HL-60/S4 (cell line): Measurements from ENCODE around the gene FAM3D.

Experiments used
- in situ Hi-C: fragments of 300-500 bp; cut with MboI; formaldehyde crosslinking; loops from 2 replicates; pipeline ENCODE4 v1.14.3; 2022; ENCODE audit warnings: low sequenced_read_pairs

Gene FAM3D

GRCh38 chr3:58628823-58629562 is 37.6 kb downstream of the FAM3D start:
- in situ Hi-C loops = no loop called here

- in situ Hi-C loops = no loop called here
These were observed 38.6 kb downstream of the FAM3D start for GRCh38 chr3:58627941-58628340.

GRCh38 chr3:58627570-58627885 is 39.0 kb downstream of the FAM3D start:
- in situ Hi-C loops = no loop called here

- in situ Hi-C loops = no loop called here
These were observed 39.6 kb downstream of the FAM3D start for GRCh38 chr3:58626841-58627569.

- in situ Hi-C loops = no loop called here
These were observed 41.3 kb downstream of the FAM3D start for GRCh38 chr3:58625196-58625824.

GRCh38 chr3:58624550-58624949 is 42.0 kb downstream of the FAM3D start:
- in situ Hi-C loops = no loop called here

GRCh38 chr3:58623961-58624360 is 42.6 kb downstream of the FAM3D start:
- in situ Hi-C loops = no loop called here

- in situ Hi-C loops = no loop called here
These were observed 43.1 kb downstream of the FAM3D start for GRCh38 chr3:58623478-58623877.

- in situ Hi-C loops = no loop called here
These were observed 43.7 kb downstream of the FAM3D start for GRCh38 chr3:58622892-58623291.

- in situ Hi-C loops = no loop called here
These were observed 44.1 kb downstream of the FAM3D start for GRCh38 chr3:58622436-58622835.

GRCh38 chr3:58621086-58621830 is 45.3 kb downstream of the FAM3D start:
- in situ Hi-C loops = no loop called here

GRCh38 chr3:58620421-58620820 is 46.2 kb downstream of the FAM3D start:
- in situ Hi-C loops = no loop called here

- in situ Hi-C loops = no loop called here
These were observed 49.2 kb downstream of the FAM3D start for GRCh38 chr3:58617338-58617761.

- in situ Hi-C loops = no loop called here
These were observed 53.1 kb downstream of the FAM3D start for GRCh38 chr3:58613236-58614132.

GRCh38 chr3:58612830-58613229 is 53.7 kb downstream of the FAM3D start:
- in situ Hi-C loops = no loop called here

- in situ Hi-C loops = no loop called here
These were observed 56.6 kb downstream of the FAM3D start for GRCh38 chr3:58609990-58610389.

GRCh38 chr3:58608648-58609047 is 57.9 kb downstream of the FAM3D start:
- in situ Hi-C loops = no loop called here

GRCh38 chr3:58607816-58608215 is 58.8 kb downstream of the FAM3D start:
- in situ Hi-C loops = no loop called here

GRCh38 chr3:58606693-58607092 is 59.9 kb downstream of the FAM3D start:
- in situ Hi-C loops = no loop called here

GRCh38 chr3:58604031-58604430 is 62.5 kb downstream of the FAM3D start:
- in situ Hi-C loops = no loop called here
